Measurements from ENCODE around the gene EYA4.

- TF ChIP-seq CTCF (conservative IDR thresholded peaks at IDR 0.05; ENCODE audit: low read length) (no peak), EZH2phosphoT487 (IDR thresholded peaks at IDR 0.05; ENCODE audit: borderline replicate concordance, low read depth, low read length) (no peak)
Observed at GRCh38 chr6:133350928-133351327, 109.8 kb downstream of the EYA4 start.

Data from OCI-LY7 (cell line).